Activated naive CD4-positive, alpha-beta T cell treated with anti-CD3 and anti-CD28 coated beads, Interleukin-2, amount 10 ng/mL, durations not matched to agents 7 days and 5 days (primary cell): Measurements from ENCODE around the gene MTX3.

Experiments
- CTCF ChIA-PET: fragments of 350-600 bp; sonication (Branson Sonifier 250); formaldehyde crosslinking; loops from one replicate; lab custom pipeline; 2021; ENCODE audit warnings: antibody characterized with exemption; lab: Charles Lee
- DNase-seq: peaks from one replicate; pipeline ENCODE4 v3.0.0-alpha.2; 2020
- H3K27ac Mint-ChIP-seq: one replicate; pipeline ENCODE4 v1.8.0; 2021; ENCODE audit warnings: mild to moderate bottlenecking, moderate library complexity, mixed read lengths
- H3K27me3 Mint-ChIP-seq: one replicate; pipeline ENCODE4 v1.8.0; 2021; ENCODE audit warnings: mild to moderate bottlenecking, mixed read lengths
- H3K36me3 Mint-ChIP-seq: one replicate; pipeline ENCODE4 v1.8.0; 2021; ENCODE audit warnings: mixed read lengths
- H3K4me1 Mint-ChIP-seq: one replicate; pipeline ENCODE4 v1.8.0; 2021; ENCODE audit warnings: mixed read lengths
- H3K4me3 Mint-ChIP-seq: one replicate; pipeline ENCODE4 v1.8.0; 2021; ENCODE audit warnings: mild to moderate bottlenecking, moderate library complexity, mixed read lengths
- H3K9me3 Mint-ChIP-seq: one replicate; pipeline ENCODE4 v1.8.0; 2021; ENCODE audit warnings: mixed read lengths

The MTX3 gene

DNA sequence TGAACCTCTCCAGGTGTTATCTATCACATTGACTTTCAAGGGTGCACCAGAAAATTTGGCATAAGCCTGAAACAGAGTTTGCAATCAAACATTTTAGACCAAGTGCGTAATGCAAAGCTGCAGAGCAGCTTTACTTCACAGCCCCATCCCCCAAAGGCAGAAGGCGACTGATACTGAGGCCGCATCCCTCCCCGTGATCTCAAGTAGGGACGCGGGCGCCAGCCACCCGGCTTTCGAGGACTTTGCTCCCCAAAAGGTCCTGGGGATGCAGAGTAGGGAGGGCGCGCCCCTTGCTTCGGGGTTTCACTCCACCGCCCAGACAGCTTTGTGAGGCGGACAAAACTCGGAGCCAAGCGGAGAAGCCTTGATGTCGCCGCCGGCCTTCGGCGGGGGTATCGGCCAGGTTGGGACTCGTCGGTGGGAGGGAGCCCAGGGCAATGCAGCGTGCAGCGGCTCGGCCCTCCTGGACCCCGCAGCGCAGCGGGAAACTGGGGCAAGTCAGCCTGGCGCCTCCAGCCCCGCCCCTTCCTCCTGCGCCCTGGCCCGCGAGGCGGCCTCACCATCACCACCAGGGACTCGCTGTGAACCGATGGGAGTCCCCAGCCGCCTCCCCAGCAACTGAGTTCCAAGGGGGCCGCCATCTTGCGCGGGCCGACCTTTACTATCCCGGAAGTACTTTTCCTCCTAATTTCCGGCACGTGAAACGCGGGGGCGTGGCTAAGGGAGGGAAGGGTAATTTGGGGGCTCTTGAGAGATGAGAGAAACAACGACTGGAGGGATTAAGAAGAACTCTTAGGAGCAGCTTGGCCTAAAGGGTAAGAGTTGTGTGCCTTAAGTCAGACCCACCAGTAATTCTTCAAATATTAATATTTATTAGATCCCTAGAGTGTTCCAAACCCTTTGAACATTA, at the start of gene MTX3:
Gene MTX3, minus strand, starts transcription at position 665 of the 910 bp plus-strand sequence. Its CDS starts 24 bp downstream, at position 641.
- peaks cover 27% of the 10 kb centered on the region for H3K36me3 Mint-ChIP-seq
- CTCF ChIA-PET = interaction anchor here (0.7 to 1.6 kb wide), 5 partner anchors 9 to 67 kb away, joined by 3 to 4 read pairs (median 4); no protein-coding TSS in a partner anchor
- no peaks in the 10 kb centered on the region for H3K9me3 Mint-ChIP-seq
- H3K27me3 Mint-ChIP-seq = no peaks in the 10 kb centered on the region
- H3K4me3 Mint-ChIP-seq = peak within 1 kb of the TSS; percentile 85
- DNase-seq = peak; percentile 92
- peaks cover 41% of the 10 kb centered on the region for H3K4me1 Mint-ChIP-seq
- H3K27ac Mint-ChIP-seq = peak within 1 kb of the TSS; percentile 98

- CTCF ChIA-PET = no interaction called here
Observed at GRCh38 chr5:80039650-80040049, 48.6 kb upstream of the MTX3 start.

GRCh38 chr5:80037366-80037765, 46.3 kb upstream of the MTX3 start:
- H3K9me3 Mint-ChIP-seq = no peaks in the 10 kb centered on the region
- CTCF ChIA-PET = interaction anchor here (1.3 kb wide), 1 partner anchor 53 kb away, joined by 3 read pairs; no protein-coding TSS in a partner anchor
- peaks cover 20% of the 10 kb centered on the region for H3K4me1 Mint-ChIP-seq
- H3K4me3 Mint-ChIP-seq = no peak overlapping the region
- H3K27ac Mint-ChIP-seq = no peak overlapping the region
- peaks cover 67% of the 10 kb centered on the region for H3K27me3 Mint-ChIP-seq
- no peaks in the 10 kb centered on the region for H3K36me3 Mint-ChIP-seq
- no peak for DNase-seq

More at GRCh38 chr5:80039650-80040049, 48.6 kb upstream of the MTX3 start:
- Mint-ChIP-seq H3K27ac (no peak overlapping the region), H3K4me3 (no peak overlapping the region), H3K27me3 (peaks cover 60% of the 10 kb centered on the region), H3K4me1 (peaks cover 8% of the 10 kb centered on the region), H3K9me3 (no peaks in the 10 kb centered on the region), H3K36me3 (no peaks in the 10 kb centered on the region)
- no peak for DNase-seq

DNA sequence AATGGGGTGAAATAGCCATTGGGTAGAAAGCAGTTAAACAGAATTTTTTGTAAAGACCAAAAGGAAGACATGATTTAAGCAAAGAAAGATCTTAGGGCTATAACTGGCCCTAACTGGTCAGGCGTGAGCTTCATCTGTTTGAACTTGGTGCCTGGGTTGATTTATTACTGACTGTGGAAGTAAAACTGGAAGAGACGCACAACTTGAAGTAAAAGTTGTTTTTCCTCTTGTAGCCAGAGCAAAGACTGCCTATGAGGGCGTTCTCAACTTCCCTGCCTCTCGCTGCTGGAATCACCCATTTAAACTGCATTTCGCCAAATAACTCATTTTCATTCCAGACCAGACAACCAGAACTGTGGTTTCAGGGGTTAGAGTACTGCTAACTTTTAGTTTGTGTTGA, 45.6 kb upstream of the MTX3 start:
- H3K4me1 Mint-ChIP-seq = peaks cover 20% of the 10 kb centered on the region
- H3K36me3 Mint-ChIP-seq = no peaks in the 10 kb centered on the region
- no peak for DNase-seq
- peaks cover 66% of the 10 kb centered on the region for H3K27me3 Mint-ChIP-seq
- no peak overlapping the region for H3K4me3 Mint-ChIP-seq
- H3K27ac Mint-ChIP-seq = no peak overlapping the region
- H3K9me3 Mint-ChIP-seq = no peaks in the 10 kb centered on the region
- CTCF ChIA-PET = interaction anchor here (1.3 kb wide), 1 partner anchor 53 kb away, joined by 3 read pairs; no protein-coding TSS in a partner anchor

DNA sequence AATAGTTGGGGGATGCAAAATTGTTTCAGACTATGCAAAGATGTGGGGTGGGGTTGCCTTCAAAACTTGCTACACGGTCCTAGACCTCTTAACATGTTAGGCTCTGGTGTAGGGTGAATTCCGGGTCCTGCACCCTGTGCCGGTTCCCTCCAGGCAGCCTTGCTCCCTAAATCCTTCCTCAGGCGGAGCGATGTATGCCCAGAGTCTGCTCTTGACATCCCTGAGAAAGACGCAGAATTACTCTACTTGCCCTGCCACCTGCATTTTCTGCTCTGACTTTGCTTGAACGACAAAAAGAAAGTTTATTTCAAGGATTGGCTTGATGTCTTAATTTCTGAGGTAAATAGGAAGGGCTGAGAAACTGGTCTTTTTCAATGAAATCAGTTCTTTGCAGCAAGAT, 44.8 kb upstream of the MTX3 start:
- Mint-ChIP-seq H3K9me3 (no peaks in the 10 kb centered on the region), H3K36me3 (no peaks in the 10 kb centered on the region), H3K27me3 (peaks cover 68% of the 10 kb centered on the region), H3K27ac (no peak overlapping the region), H3K4me1 (peaks cover 25% of the 10 kb centered on the region), H3K4me3 (peak overlapping the region; percentile 52)
- CTCF ChIA-PET = no interaction called here
- no peak for DNase-seq

- Mint-ChIP-seq H3K27ac (no peak within 1 kb of the TSS), H3K36me3 (no peaks in the 10 kb centered on the region), H3K27me3 (peaks cover 64% of the 10 kb centered on the region), H3K4me3 (peak within 1 kb of the TSS; percentile 55), H3K4me1 (peaks cover 26% of the 10 kb centered on the region), H3K9me3 (no peaks in the 10 kb centered on the region)
- CTCF ChIA-PET = interaction anchor here (1.8 kb wide), 1 partner anchor 48 kb away, joined by 4 read pairs; no protein-coding TSS in a partner anchor
- no peak for DNase-seq
Observed at GRCh38 chr5:80034962-80035821, 44.1 kb upstream of the MTX3 start, which contains the start of gene THBS4. Gene THBS4 (plus strand): TSS chr5:80035348. CDS start chr5:80035538, 190 bp downstream.

DNA sequence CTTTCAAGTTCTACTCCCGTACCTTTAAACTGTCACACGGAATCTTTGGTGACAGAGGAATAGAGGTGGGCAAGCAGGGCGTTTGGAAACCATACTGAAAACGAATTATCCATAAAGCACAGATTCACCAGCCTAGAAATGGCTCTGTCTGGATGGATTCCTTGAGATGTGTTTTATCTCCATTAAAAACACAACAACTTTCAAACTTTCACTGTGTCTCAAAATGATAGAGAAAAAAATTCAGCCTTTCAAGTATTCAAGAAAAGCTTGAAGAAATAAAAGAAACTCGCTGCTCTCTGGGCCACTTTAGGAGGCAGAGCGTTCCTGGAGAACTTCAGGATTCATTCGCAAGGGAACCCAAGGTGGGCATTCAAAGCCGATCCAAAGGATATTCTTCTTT, 43.5 kb upstream of the MTX3 start:
- Mint-ChIP-seq H3K27me3 (peaks cover 58% of the 10 kb centered on the region), H3K36me3 (no peaks in the 10 kb centered on the region), H3K4me1 (peaks cover 26% of the 10 kb centered on the region), H3K4me3 (peak overlapping the region; percentile 55), H3K27ac (no peak overlapping the region), H3K9me3 (no peaks in the 10 kb centered on the region)
- no peak for DNase-seq
- CTCF ChIA-PET = interaction anchor here (1.8 kb wide), 1 partner anchor 49 kb away, joined by 4 read pairs; no protein-coding TSS in a partner anchor

DNA sequence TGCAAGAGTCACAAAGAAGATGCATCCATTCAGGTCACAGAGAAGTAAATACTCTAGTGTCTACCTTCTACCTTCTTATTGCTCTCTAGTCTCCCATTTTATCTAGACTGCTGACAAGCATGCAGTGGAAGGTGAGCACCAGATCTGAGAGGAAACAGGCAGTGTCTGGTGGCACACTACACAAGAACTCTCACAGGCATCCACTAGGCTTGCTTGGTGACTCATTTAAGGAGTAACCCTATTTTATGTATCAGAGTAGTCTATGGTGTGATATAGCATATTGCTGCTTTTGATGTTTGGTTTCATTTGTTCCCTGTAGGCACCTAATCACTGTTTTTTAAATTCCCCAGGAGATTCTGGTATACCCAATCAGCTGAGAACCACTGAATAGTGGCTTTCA, 42.5 kb upstream of the MTX3 start:
- H3K4me3 Mint-ChIP-seq = no peak overlapping the region
- H3K27me3 Mint-ChIP-seq = peaks cover 56% of the 10 kb centered on the region
- no peak overlapping the region for H3K27ac Mint-ChIP-seq
- H3K36me3 Mint-ChIP-seq = no peaks in the 10 kb centered on the region
- peaks cover 26% of the 10 kb centered on the region for H3K4me1 Mint-ChIP-seq
- peak; percentile 54 for DNase-seq
- CTCF ChIA-PET = interaction anchor here (1.8 kb wide), 1 partner anchor 50 kb away, joined by 4 read pairs; no protein-coding TSS in a partner anchor
- H3K9me3 Mint-ChIP-seq = no peaks in the 10 kb centered on the region

GRCh38 chr5:80031109-80031508, 40.0 kb upstream of the MTX3 start:
- Mint-ChIP-seq H3K9me3 (no peaks in the 10 kb centered on the region), H3K4me3 (no peak overlapping the region), H3K27ac (no peak overlapping the region), H3K36me3 (no peaks in the 10 kb centered on the region), H3K27me3 (peaks cover 59% of the 10 kb centered on the region), H3K4me1 (peaks cover 30% of the 10 kb centered on the region)
- CTCF ChIA-PET = no interaction called here
- no peak for DNase-seq

DNA sequence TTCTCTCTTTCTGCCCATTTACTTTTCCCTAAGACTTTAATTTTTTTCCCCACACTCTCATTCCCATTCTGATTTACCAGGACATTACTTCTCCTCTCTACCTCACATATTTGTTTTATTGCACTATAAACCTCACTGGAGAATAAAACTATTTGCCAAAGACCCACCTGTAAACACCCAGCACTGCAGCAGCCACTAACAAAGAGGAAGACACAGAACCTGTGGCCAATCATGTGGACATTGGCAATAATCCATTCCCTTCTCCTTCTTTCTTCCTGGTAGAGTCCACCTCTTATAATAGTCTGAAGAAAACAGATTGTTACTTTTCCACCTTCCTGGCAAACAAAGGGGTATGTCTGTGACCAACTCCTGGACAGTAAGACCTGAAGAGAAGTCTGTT, 35.8 kb upstream of the MTX3 start:
- Mint-ChIP-seq H3K4me3 (no peak overlapping the region), H3K4me1 (peaks cover 11% of the 10 kb centered on the region), H3K9me3 (no peaks in the 10 kb centered on the region), H3K36me3 (no peaks in the 10 kb centered on the region), H3K27me3 (peaks cover 28% of the 10 kb centered on the region), H3K27ac (no peak overlapping the region)
- DNase-seq = no peak
- CTCF ChIA-PET = no interaction called here

- no peak for DNase-seq
- Mint-ChIP-seq H3K9me3 (no peaks in the 10 kb centered on the region), H3K4me3 (no peak overlapping the region), H3K27ac (no peak overlapping the region), H3K36me3 (no peaks in the 10 kb centered on the region), H3K4me1 (peaks cover 5% of the 10 kb centered on the region), H3K27me3 (peaks cover 26% of the 10 kb centered on the region)
- CTCF ChIA-PET = interaction anchor here (1.0 kb wide), 1 partner anchor 58 kb away, joined by 4 read pairs; no protein-coding TSS in a partner anchor
Observed at GRCh38 chr5:80025069-80025468, 34.0 kb upstream of the MTX3 start.

GRCh38 chr5:80010754-80011392, 19.8 kb upstream of the MTX3 start:
- no peaks in the 10 kb centered on the region for H3K36me3 Mint-ChIP-seq
- DNase-seq = no peak
- no peaks in the 10 kb centered on the region for H3K4me1 Mint-ChIP-seq
- no peak overlapping the region for H3K27ac Mint-ChIP-seq
- H3K27me3 Mint-ChIP-seq = peaks cover 8% of the 10 kb centered on the region
- CTCF ChIA-PET = interaction anchor here (1.0 kb wide), 1 partner anchor 39 kb away, joined by 3 read pairs; no protein-coding TSS in a partner anchor
- H3K4me3 Mint-ChIP-seq = no peak overlapping the region
- H3K9me3 Mint-ChIP-seq = no peaks in the 10 kb centered on the region

DNA sequence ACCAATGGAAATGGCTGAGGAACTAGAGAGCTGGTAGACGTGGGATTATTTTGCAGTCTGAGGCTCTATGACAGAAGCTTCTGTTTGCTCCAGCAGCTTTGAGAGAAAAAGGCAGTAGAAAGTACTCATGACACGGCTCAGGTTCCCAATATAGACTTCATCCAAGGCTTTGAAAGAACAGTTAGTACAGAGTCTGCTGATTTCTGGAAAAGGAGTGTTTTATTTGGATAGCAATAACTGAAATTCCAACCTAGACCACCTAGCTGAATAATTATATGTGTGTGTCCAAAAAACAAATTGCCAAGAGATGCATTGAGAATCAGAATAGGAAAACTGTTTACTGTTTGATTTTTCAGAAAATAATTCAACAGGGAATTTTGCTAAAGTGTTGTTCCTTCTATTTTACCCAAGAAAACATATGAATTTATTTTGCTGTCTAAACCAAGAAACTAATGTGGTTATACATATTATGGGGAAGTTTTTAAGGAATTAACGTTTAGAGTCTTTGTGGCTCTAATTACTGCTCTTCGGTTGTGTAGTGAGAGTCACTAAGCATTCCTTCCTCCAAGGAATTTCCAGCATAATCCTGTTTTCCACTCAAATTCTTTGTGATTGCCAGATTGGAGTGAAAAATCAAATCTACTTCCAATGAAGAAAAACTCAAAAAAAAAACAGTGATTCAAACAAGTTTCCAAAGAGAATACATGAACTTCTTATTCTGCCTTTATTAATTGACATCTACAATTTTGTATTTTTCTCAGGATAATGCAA, 18.1 kb upstream of the MTX3 start:
- Mint-ChIP-seq H3K27ac (no peak overlapping the region), H3K36me3 (no peaks in the 10 kb centered on the region), H3K27me3 (peaks cover 8% of the 10 kb centered on the region), H3K4me3 (no peak overlapping the region), H3K4me1 (no peaks in the 10 kb centered on the region), H3K9me3 (no peaks in the 10 kb centered on the region)
- no peak for DNase-seq
- CTCF ChIA-PET = interaction anchor here (1.2 kb wide), 1 partner anchor 75 kb away, joined by 3 read pairs; no protein-coding TSS in a partner anchor
